IPS DF 6.9 (cell line): ENCODE measurements around the gene ILKAP.

Experiments
- DNase-seq: peaks from one replicate; pipeline ENCODE4 v3.0.0-alpha.2; 2013; ENCODE audit warnings: low read depth, low spot score
- H3K27ac ChIP-seq: one replicate; pipeline ENCODE4 v1.5.1; 2013; ENCODE audit warnings: low read length, control low read depth
- H3K27me3 ChIP-seq: 2 replicates; pipeline ENCODE4 v1.6.1; 2013; ENCODE audit warnings: mild to moderate bottlenecking, low read length; ENCODE audit not compliant: control insufficient read depth, insufficient read depth
- H3K36me3 ChIP-seq: 2 replicates; pipeline ENCODE4 v1.6.1; 2013; ENCODE audit warnings: low read length; ENCODE audit not compliant: control insufficient read depth, insufficient read depth
- H3K4me1 ChIP-seq: 2 replicates; pipeline ENCODE4 v1.6.1; 2013; ENCODE audit warnings: low read length; ENCODE audit not compliant: control insufficient read depth, insufficient read depth
- H3K4me3 ChIP-seq: 2 replicates; pipeline ENCODE4 v1.5.1; 2013; ENCODE audit warnings: mild to moderate bottlenecking, low read length
- H3K9me3 ChIP-seq: 2 replicates; pipeline ENCODE4 v1.6.1; 2013; ENCODE audit warnings: low read length, inconsistent platforms; ENCODE audit not compliant: control insufficient read depth, insufficient read depth
- WGBS: extraction: QIAGEN DNeasy Blood & Tissue Kit; methylation state at CpG from one replicate; pipeline ENCODE4 v1.1.7; 2013; ENCODE audit warnings: mixed read lengths, missing lambda C conversion rate; ENCODE audit not compliant: insufficient read length, insufficient coverage; 5-methylcytosine and 5-hydroxymethylcytosine counted together

The ILKAP gene

DNA sequence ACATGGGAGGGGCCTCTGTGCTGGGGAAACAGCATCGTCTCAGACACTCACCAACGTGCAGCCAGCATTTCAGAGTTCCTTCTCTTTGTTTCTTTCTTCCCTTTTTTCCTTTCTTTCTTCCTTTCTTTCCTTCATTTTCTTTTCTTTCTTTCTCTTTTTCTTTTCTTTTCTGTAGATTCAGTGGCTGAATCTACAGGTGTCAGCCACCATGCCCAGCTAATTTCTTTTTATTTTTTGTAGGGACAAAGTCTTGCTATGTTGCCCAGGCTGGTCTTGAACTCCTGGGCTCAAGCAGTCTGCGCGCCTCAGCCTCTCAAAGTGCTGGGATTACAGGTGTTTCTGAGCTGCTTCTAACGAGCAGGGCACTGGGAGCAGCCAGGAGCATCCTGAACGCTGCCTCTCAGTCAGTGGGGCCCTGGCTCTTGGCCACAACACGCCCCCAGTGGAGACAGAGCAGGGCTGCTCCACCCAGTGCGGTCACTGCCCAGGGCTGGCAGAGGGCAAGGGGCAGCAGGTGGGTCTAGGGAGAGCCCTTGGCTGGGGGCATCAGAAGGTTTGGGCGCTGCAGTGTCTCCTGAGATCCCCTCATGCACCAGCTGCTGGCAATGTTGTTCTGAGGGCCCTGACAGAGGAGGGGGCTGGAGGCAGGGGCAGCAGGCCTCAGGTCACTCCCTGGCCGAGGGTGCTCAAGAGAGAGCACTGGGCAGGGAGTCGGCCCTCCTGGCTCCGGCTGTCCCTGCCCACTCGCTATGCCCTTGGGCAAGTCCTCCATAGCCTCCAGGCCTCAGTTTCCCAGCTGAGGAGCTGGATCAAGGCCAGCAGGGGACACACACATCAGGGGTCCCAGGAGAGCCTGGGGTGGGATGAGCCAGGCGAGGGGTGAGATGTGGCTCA is 69.7 kb downstream of the ILKAP start:
- no CpG with 5 or more reads among the region's 14 CpGs for WGBS
- Histone ChIP-seq H3K4me3 (no peak overlapping the region), H3K27ac (no peak overlapping the region), H3K36me3 (no peaks in the 10 kb centered on the region), H3K9me3 (no peaks in the 10 kb centered on the region), H3K27me3 (no peaks in the 10 kb centered on the region), H3K4me1 (0 out of 2 replicates have a peak, but pooled peaks cover 1% of the 10 kb centered on the region)
- no peak for DNase-seq

DNA sequence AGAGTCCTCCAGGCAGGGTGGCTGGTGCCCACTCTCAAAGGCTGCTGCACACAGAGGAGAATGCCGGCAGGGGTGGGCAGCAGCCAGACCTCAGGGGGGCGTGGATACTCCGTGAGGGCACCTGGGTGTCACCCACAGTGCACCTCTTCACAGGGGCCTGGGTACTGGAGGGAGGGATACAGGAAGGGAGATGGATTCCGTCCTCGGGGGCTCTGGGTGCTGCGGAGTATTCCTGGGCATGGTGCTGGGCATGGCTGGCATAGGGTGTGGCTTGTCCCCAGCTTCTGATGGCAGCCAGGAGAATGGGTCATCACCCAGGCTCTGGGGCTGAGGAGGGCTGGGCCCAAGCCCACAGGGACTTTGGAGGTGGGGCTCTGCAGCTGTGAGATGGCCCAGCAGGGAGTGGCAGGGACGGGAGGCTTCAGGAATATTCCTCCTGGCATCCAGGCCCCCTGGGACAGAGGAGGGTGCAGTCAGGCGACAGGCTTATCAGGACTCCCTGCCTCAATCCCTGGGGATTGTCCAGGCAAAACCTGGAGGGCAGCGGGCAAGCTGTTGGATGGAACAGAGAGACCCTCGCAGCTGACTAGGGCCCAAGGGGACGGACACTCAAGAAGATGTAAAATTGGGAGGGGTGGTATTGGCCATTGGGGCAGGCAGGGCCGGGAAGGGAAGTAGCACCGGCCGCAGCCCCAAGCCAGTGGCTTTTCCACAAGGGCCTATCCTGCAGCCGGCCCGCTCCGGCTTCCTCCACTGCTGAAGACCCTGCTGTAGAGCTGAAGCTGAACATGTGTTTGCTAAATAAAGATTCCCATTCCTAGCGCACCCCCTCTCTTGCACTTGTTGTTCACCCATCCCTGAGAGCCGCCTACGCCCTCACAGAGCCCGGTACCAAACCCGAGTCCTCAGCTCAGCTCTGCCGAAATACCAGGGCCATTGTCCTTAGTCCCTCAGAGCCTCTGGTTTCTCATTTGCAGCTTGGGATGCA is 70.7 kb downstream of the ILKAP start:
- no CpG with 5 or more reads among the region's 23 CpGs for WGBS
- Histone ChIP-seq H3K27me3 (no peaks in the 10 kb centered on the region), H3K36me3 (no peaks in the 10 kb centered on the region), H3K27ac (no peak overlapping the region), H3K4me1 (peaks cover 6% of the 10 kb centered on the region; the same call in 1 of the 2 replicates), H3K4me3 (no peak overlapping the region), H3K9me3 (no peaks in the 10 kb centered on the region)
- no peak for DNase-seq

DNA sequence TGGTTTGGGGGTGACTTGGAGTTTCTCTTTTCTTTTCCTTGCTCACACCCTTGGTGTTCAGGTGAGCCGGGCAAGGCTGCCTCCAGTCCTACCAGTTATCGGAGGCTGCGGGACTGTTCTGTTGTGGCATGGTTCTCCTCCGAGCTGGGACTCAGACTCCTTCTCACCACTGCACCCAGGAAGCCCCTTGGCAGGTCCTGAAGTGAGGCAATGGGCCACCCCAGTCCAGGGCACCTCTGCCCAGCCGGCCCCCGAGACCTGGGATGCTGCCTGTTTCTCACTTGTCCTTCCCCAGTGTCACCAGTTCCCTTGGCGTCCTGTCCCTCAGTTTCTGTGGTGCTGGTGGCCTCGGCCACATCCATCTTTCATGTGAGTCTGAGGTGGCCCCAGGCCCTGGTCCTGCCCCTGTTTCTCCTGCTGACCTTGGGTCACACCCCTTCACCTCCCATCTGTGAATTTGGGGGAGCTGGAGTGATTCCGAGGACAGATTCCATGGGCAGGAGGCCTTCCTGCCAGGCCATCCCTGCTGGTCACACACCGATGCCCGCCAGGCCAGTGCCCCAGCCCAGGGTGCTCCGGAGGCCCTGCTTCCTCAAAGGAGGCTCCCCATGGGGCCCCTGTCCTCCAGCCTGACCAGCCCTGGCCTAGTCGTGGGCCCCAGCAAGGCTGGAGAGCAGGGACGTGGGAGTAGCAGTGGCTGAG is 71.6 kb downstream of the ILKAP start:
- no CpG with 5 or more reads among the region's 14 CpGs for WGBS
- Histone ChIP-seq H3K27me3 (no peaks in the 10 kb centered on the region), H3K27ac (no peak overlapping the region), H3K4me3 (no peak overlapping the region), H3K4me1 (peaks cover 6% of the 10 kb centered on the region; the same call in 1 of the 2 replicates), H3K36me3 (no peaks in the 10 kb centered on the region), H3K9me3 (no peaks in the 10 kb centered on the region)
- DNase-seq: no peak

DNA sequence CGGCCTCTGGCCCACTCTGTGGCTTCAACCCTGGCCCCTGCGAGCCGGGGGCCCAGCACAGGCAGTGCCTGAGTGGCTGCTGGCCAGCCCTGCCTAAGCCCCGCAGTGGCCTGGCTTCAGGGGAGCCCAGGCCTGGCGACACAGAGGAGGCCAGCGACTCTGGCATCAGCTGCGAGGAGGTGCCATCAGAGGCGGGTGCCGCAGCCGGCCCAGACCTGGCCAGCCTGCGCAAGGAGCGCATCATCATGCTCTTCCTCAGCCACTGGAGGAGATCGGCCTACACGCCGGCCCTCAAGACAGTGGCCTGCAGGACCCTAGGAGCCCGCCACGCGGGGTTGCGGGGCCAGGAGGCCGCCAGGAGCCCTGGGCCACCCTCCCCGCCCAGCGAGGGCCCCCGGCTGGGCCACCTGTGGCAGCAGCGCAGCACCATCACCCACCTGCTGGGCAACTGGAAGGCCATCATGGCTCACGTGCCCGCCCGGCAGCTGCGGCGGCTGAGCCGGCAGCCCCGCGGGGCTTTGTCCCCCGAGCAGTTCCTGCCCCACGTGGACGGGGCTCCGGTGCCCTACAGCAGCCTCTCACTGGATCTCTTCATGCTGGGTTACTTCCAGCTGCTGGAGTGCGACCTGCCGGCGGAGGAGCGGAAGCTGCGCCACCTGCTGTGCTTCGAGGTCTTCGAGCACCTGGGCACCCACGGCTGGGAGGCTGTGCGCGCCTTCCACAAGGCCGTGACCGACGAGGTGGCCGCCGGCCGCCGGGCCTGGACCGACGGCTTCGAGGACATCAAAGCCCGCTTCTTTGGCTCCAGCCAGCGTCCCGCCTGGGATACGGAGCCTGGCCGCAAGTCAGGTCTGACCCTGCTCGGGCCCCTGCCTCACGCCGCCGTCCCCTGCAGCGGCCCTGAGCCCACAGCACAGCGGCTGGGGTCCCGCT is 72.5 kb downstream of the ILKAP start:
- no peak for DNase-seq
- no CpG with 5 or more reads among the region's 68 CpGs for WGBS
- H3K9me3 ChIP-seq: no peaks in the 10 kb centered on the region

DNA sequence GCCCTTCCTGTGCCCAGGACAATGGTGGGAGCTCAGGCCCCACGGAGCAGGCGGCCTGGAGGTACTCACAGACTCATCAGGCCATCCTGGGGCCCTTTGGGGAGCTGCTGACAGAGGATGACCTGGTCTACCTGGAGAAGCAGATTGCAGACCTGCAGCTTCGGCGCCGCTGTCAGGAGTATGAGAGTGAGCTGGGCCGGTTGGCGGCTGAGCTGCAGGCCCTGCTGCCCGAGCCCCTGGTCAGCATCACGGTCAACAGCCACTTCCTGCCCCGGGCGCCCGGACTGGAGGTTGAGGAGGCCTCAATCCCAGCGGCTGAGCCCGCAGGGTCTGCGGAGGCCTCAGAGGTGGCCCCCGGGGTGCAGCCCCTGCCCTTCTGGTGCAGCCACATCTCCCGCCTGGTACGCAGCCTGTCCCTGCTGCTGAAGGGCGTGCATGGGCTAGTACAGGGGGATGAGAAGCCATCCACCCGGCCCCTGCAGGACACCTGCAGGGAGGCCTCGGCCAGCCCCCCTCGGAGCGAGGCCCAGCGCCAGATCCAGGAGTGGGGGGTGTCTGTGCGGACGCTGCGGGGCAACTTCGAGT is 73.3 kb downstream of the ILKAP start:
- Histone ChIP-seq H3K4me1 (peaks cover 6% of the 10 kb centered on the region; the same call in 1 of the 2 replicates), H3K4me3 (no peak overlapping the region), H3K27me3 (no peaks in the 10 kb centered on the region), H3K27ac (no peak overlapping the region), H3K36me3 (no peaks in the 10 kb centered on the region), H3K9me3 (no peaks in the 10 kb centered on the region)
- WGBS: no CpG with 5 or more reads among the region's 28 CpGs
- DNase-seq: no peak

More for the DNA sequence above, 72.5 kb downstream of the ILKAP start:
- Histone ChIP-seq H3K36me3 (no peaks in the 10 kb centered on the region), H3K4me3 (no peak overlapping the region), H3K27ac (no peak overlapping the region), H3K27me3 (no peaks in the 10 kb centered on the region), H3K4me1 (peaks cover 6% of the 10 kb centered on the region; the same call in 1 of the 2 replicates)

DNA sequence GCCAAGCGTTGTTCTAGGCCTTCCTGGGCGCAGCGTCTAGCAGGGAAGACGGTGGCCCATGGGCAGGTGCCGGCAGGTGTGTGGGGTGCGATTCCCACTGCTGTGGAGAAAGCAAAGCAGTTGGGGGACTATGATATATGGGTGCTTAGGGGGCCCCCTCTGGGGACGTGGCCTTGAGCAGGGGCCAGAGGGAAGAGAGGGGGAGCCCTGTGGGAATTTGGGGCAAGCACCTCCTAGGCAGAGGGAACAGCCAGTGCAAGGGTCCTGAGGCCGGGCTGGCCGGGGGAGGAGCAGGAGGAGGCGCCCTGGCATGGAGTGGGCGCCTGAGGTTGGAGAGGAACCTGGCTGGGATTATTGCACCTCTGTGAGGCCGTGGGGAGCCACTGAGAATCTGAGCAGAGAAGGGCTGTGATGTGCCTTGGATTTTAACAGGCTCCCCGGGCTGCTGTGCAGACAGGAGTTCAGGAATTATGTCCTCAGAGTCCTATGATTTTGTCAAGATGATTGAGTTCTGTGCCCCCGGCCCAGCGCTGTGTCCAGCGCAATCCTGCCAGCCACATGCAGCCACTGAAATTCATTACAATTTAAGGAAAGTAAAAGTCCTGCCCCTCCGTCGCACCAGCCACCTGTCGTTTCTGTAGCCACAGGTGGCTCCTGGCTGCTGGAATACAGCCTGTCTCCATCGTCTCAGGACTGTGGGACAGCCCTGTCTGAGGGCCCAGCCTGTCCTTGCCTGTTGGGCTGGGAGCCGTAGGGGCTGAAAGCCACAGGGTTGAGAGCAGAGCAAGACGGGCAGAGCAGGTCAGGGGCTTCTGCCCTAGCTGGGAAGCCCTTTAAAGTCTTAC is 74.1 kb downstream of the ILKAP start:
- Histone ChIP-seq H3K9me3 (no peaks in the 10 kb centered on the region), H3K4me3 (no peak overlapping the region), H3K36me3 (no peaks in the 10 kb centered on the region), H3K27ac (no peak overlapping the region), H3K27me3 (no peaks in the 10 kb centered on the region), H3K4me1 (peaks cover 8% of the 10 kb centered on the region; the same call in 1 of the 2 replicates)
- DNase-seq: no peak
- whole genome bisulfite sequencing: no CpG with 5 or more reads among the region's 22 CpGs

DNA sequence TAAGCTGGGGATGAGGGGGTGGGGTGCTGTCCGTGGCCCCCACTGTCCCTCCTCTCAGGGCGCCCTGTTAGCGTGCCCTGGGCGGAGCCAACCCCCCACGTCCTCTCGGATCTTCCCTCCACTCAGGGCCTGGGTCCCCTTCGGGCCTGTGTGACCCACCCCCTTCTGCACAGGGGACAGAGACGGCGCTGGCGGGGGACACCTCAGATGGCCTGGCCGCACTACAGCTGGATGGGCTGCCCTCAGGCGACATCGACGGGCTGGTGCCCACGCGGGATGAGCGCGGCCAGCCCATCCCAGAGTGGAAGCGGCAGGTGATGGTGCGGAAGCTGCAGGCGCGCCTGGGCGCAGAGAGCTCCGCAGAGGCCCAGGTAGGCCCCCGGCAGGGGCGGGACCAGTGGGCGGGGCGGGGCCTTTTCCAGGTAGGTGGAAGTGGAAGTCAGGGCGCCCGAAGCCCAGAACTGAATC is 74.9 kb downstream of the ILKAP start:
- no peaks in the 10 kb centered on the region for H3K36me3 ChIP-seq
- no peaks in the 10 kb centered on the region for H3K27me3 ChIP-seq
- no CpG with 5 or more reads among the region's 30 CpGs for WGBS
- no peak for DNase-seq
- H3K9me3 ChIP-seq: no peaks in the 10 kb centered on the region
- H3K4me3 ChIP-seq: peak overlapping the region; percentile 26; the same call in 1 of the 2 replicates
- no peak overlapping the region for H3K27ac ChIP-seq
- H3K4me1 ChIP-seq: peaks cover 8% of the 10 kb centered on the region; the same call in 1 of the 2 replicates

DNA sequence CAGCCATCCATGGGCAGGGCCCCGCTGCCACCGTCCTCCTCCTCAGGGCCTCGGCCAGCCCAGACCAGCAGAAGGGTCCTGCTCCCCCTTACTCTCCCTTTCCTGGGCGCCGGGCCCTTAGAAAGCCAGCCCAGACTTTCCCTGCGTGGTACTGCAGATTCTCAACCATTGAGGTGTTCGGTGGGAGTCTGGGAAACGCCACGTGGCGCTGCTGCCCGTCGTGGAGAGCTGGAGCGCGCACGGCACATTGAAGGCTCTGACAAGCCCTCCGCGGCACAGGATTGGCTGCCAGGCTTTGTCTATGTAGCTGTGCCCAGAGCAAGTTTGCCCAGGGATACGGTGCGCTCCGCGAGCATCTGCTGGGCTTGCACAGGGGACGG is 75.4 kb downstream of the ILKAP start:
- Histone ChIP-seq H3K9me3 (no peaks in the 10 kb centered on the region), H3K4me3 (no peak overlapping the region), H3K36me3 (no peaks in the 10 kb centered on the region), H3K27me3 (no peaks in the 10 kb centered on the region), H3K4me1 (peaks cover 8% of the 10 kb centered on the region; the same call in 1 of the 2 replicates), H3K27ac (no peak overlapping the region)
- DNase-seq: no peak
- no CpG with 5 or more reads among the region's 22 CpGs for WGBS
